Neural cell (in vitro differentiated cells): Measurements from ENCODE around the gene ARL5A.

Experiments
- CTCF ChIP-seq: fragments of 450-650 bp; IDR thresholded peaks from 2 replicates; pipeline ENCODE4 v1.5.1; 2014; ENCODE audit warnings: antibody characterized with exemption, mild to moderate bottlenecking, moderate library complexity; ENCODE audit not compliant: poor library complexity, severe bottlenecking
- EP300 ChIP-seq: fragments of 450-650 bp; conservative IDR thresholded peaks from 2 replicates; pipeline ENCODE4 v1.6.1; 2014; ENCODE audit warnings: antibody characterized with exemption, mild to moderate bottlenecking, moderate library complexity; ENCODE audit not compliant: poor library complexity, severe bottlenecking
- EZH2 ChIP-seq: fragments of 200-600, 300-800 bp; shearing (Covaris generic), sonication (generic); IDR thresholded peaks from 2 replicates; pipeline ENCODE4 v1.6.1; 2014; ENCODE audit warnings: antibody characterized with exemption, low read length, borderline replicate concordance, mild to moderate bottlenecking; ENCODE audit not compliant: insufficient read depth, poor library complexity, severe bottlenecking
- MXI1 ChIP-seq: fragments of 450-650 bp; conservative IDR thresholded peaks from 2 replicates; pipeline ENCODE4 v1.6.1; 2014; ENCODE audit warnings: antibody characterized with exemption, mild to moderate bottlenecking; ENCODE audit not compliant: poor library complexity, severe bottlenecking
- POLR2AphosphoS5 ChIP-seq: IDR thresholded peaks from 2 replicates; pipeline ENCODE4 v1.6.1; 2012
- RAD21 ChIP-seq: fragments of 450-650 bp; conservative IDR thresholded peaks from 2 replicates; pipeline ENCODE4 v1.6.1; 2014; ENCODE audit warnings: antibody characterized with exemption, mild to moderate bottlenecking, moderate library complexity
- TAF1 ChIP-seq: IDR thresholded peaks from 2 replicates; pipeline ENCODE4 v1.6.1; 2012; ENCODE audit warnings: low read depth
- TF ChIP-seq, protein P1 (sequence below): IDR thresholded peaks from 2 replicates; pipeline ENCODE4 v1.6.1; 2012; ENCODE audit warnings: borderline replicate concordance

DNA sequence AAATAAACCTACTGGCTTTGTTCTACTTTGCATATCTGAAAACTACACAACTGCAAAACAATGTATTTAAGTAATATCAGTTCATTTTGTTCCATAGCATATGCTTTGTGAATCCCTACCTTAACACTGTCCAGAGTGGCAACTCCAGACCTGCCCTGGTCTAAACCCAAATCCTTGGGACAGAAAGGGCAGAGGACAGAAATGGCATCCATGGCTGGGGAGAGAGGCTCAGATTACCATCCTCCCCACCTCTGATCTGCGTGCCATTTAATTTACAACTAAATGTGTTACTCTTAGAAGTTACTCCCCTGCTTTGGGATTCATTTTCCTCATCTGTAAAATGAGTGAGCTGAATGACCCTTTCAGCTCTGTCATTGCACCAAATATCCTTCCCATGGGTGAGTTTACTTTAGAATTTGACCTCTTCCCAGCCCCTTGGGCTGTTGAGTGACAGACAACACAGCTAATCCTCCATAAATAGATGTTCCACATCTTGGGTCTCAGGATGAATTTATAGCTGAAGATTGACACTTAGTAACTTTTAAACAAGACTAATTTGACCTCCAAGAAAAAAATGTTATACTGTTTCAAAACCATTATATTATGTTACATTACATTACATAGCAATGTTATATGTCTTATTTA is 73.8 kb downstream of the ARL5A start:
- TF ChIP-seq CTCF = no peak
- TF ChIP-seq POLR2AphosphoS5 = no peak
- TF ChIP-seq EZH2 = no peak
- TF ChIP-seq, protein P1, sequence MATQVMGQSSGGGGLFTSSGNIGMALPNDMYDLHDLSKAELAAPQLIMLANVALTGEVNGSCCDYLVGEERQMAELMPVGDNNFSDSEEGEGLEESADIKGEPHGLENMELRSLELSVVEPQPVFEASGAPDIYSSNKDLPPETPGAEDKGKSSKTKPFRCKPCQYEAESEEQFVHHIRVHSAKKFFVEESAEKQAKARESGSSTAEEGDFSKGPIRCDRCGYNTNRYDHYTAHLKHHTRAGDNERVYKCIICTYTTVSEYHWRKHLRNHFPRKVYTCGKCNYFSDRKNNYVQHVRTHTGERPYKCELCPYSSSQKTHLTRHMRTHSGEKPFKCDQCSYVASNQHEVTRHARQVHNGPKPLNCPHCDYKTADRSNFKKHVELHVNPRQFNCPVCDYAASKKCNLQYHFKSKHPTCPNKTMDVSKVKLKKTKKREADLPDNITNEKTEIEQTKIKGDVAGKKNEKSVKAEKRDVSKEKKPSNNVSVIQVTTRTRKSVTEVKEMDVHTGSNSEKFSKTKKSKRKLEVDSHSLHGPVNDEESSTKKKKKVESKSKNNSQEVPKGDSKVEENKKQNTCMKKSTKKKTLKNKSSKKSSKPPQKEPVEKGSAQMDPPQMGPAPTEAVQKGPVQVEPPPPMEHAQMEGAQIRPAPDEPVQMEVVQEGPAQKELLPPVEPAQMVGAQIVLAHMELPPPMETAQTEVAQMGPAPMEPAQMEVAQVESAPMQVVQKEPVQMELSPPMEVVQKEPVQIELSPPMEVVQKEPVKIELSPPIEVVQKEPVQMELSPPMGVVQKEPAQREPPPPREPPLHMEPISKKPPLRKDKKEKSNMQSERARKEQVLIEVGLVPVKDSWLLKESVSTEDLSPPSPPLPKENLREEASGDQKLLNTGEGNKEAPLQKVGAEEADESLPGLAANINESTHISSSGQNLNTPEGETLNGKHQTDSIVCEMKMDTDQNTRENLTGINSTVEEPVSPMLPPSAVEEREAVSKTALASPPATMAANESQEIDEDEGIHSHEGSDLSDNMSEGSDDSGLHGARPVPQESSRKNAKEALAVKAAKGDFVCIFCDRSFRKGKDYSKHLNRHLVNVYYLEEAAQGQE = no peak
- no peak for TF ChIP-seq TAF1
- no peak for TF ChIP-seq MXI1
- no peak for TF ChIP-seq EP300
- TF ChIP-seq RAD21 = no peak
